ENCODE measurements around the gene PFAS. TPM values are rescaled to one million over a fixed set of nuclear protein-coding genes. Genes with fewer than 3 reads are reported as not detected.

Gene PFAS
- total RNA-seq, 1 donor from 2014 or later, result 34.3 TPM

DNA sequence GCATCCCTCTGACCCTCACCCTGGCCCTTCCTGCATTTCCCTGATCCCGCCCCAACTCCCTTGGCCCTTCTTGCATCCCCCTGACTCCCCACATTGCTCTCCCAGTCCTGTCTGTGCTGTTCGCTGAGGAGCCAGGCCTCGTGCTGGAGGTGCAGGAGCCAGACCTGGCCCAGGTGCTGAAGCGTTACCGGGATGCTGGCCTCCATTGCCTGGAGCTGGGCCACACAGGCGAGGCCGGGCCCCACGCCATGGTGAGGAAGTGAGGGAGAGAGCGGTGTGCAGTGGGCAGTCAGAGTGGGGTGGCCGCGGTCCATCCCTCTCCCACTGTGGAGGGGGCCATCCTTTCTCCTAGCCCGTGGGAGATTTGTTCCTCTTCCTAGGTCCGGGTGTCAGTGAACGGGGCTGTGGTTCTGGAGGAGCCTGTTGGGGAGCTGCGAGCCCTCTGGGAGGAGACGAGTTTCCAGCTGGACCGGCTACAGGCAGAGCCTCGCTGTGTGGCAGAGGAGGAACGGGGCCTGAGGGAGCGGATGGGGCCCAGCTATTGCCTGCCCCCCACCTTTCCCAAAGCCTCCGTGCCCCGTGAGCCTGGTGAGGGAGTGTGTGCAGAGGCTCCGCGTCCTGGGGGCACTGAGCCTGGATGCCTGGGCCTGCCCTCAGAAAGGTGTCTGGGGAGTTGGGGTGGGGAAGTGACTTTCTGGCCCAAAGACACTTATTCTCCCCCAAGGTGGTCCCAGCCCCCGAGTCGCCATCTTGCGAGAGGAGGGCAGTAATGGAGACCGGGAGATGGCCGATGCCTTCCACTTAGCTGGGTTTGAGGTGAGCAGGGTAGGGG, 17.8 kb downstream of the PFAS start:
- DNase-seq (ENCODE audit: extremely low read depth, low read depth, low spot score), result no peak

DNA sequence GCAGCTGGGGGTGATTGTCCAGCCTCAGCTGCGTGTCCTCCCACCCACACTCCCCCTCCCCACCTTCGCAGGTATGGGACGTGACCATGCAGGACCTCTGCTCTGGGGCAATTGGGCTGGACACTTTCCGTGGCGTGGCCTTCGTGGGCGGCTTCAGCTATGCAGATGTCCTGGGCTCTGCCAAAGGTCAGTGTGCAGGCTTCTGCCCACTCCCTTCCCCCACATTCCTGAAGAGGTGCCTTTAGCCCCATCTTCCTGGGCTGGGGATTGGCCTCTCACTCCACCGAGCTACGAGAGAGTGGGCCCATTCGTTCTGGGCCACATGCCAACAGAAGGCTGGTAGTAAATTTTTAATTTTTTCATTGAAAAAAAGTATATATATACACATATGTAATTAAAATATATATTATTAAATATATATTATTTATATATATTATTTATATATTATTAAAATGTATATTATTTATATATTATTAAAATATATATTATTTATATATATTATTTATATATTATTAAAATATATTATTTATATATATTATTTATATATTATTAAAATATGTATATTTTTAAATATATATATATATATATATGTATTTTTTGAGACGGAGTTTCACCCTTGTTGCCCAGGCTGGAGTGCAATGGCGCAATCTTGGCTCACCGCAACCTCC, 18.5 kb downstream of the PFAS start:
- DNase-seq (ENCODE audit: extremely low read depth, low read depth, low spot score), result no peak

DNA sequence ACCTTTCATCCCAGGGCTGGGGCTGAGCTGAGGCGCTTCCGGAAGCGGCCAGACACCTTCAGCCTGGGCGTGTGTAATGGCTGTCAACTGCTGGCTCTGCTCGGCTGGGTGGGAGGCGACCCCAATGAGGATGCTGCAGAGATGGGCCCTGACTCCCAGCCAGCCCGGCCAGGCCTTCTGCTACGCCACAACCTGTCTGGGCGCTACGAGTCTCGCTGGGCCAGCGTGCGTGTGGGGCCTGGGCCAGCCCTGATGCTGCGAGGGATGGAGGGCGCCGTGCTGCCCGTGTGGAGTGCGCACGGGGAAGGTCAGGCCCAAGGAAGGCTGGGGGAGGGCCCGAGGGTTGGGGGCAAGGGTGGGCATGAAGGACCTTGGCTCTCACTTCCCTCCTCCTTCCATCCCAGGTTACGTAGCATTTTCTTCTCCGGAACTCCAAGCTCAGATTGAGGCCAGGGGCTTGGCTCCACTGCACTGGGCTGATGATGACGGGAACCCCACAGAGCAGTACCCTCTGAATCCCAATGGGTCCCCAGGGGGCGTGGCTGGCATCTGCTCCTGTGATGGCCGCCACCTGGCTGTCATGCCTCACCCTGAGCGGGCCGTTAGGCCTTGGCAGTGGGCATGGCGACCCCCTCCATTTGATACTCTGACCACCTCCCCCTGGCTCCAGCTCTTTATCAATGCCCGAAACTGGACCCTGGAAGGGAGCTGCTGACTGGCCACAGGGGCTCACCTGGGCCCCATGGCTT, 19.6 kb downstream of the PFAS start:
- no peak for DNase-seq (ENCODE audit: extremely low read depth, low read depth, low spot score)

DNA sequence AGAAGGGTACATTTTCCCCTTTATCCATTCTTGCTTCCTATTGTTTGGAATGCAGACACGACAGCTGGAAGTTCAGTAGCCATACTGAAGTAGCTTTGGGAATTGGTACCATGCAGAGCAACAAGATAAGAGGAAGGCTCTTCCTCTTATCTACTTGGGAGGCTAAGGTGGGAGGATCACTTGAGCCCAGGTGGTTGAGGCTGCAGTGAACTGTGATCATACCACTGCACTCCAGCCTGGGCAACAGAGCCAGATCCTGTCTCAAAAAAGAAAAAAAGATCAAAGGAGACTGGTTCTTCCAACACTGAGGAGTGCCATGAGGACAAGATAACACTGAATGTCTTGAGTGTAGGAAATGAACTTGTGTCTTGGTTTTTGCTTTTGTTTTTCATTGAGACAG, 23.3 kb downstream of the PFAS start:
- DNase-seq (ENCODE audit: extremely low read depth, low read depth, low spot score), result no peak

DNA sequence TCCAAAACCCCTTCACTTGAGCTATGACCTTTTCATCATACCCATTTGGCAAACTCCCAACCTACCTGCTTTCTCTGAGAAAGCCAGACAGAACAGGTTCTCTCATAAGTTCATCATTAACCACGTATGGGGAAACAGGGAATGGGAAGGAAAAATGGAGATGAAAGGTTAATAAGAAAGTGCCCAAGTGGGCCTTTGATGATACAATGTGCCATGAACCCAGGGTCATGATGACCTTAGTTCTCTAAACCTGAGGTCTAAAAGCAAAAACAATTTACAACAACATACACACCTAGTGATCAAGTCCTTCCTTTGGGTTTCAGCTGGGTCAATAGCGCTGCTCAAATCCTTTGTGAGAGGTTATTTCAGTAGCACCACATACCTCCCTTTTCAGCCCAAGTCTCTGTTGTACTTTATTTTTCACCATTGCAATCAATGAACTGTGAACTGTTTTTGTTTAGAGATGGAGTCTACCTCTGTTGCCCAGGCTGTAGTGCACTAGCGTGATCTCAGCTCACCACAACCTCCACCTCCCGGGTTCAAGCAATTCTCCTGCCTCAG, 24.9 kb downstream of the PFAS start:
- DNase-seq (ENCODE audit: extremely low read depth, low read depth, low spot score), result no peak

DNA sequence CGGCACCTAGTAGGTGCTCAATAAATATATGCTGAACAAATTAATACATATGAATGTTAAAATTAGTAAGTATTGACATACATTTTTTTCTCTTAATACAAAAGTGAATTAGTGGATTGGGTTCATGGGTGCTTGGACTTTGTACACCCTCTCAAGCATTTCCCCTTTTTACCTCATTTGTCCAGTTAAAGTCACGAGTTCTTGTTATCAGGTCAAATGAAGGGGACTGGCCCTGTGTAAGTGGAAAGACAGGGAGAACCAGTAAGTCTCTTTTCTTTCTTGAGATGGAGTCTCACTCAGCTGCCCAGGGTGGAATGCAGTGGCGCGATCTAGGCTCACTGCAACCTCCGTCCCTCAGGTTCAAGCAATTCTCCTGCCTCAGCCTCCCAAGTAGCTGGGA, 25.7 kb downstream of the PFAS start:
- no peak for DNase-seq (ENCODE audit: extremely low read depth, low read depth, low spot score)

DNA sequence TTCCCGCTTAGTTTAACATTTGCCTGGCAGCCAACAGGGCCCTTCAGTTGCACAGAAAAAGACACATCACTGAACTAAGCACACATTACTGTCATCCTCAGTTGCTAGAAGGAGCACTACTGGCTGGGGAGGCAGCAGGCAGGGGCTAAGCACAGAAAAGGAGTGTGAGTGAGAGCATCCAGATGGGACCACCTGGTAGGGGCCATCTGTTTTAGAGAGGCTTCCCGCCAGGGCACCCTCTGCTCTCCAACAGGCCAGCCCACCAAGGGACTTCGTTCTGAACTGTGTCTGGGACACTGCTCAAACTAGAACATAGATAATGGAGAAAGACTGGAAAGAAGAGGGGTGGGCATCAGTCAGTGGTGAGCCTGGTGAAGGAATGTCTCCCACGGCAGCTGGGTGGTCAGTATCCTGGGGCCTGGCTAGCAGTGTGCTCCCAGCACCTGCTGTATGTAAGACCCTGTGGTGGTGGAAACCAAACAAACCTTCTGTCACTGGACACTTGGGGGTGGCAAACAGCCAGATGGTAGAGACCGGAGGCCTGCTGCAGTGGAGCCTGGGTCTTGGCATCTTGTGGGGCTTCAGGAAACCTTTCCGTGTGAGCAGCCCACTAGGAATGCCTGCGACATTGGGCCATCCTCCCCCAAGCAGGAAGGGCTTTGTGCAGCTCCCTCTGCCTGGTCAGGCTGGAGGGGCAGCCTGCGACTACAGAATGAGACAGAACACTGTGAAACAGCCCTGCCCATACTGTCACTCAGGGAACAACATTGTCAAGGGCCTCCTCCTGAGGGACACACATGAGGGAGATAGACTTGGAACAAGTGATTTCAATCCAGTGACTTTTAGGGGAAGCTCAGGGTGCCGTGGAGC, 26.6 kb downstream of the PFAS start:
- no peak for DNase-seq (ENCODE audit: extremely low read depth, low read depth, low spot score)

DNA sequence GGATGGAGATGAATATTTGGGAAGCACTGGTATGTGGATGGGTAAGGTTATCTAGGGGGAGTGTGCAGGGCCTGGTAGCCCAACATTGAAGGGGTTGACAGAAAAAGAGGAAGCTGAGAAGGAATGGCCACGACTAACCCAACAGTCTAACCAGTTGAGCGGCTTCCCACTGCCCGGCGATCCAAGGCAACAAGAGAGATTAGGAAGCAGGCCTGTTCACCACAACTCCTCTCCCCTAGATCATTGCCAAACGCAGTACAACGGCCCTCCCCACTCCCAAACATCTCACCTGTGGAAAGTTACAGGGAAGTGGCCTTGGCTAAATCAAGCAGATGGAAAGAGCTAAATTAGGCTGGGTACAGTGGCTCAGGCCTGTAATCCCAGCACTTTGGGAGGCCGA, 28.2 kb downstream of the PFAS start:
- no peak for DNase-seq (ENCODE audit: extremely low read depth, low read depth, low spot score)

DNA sequence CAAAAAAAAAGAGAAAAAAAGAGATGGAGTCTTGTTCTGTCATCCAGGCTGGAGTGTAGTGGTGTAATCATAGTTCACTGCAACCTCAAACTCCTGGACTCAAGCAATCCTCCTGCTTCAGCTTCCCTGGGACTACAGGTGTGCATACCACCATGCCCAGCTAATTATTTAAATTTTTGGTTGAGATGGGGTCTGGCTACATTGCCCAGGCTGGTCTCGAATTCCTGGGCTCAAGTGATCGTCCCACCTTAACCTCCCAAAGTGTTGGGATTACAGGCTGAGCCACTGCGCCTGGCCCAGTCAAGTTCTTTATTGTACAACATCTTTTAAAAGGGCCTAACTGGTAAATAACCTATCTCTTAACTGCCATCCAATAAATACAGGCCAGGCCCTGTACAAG, 33.3 kb downstream of the PFAS start:
- DNase-seq (ENCODE audit: extremely low read depth, low read depth, low spot score), result no peak

DNA sequence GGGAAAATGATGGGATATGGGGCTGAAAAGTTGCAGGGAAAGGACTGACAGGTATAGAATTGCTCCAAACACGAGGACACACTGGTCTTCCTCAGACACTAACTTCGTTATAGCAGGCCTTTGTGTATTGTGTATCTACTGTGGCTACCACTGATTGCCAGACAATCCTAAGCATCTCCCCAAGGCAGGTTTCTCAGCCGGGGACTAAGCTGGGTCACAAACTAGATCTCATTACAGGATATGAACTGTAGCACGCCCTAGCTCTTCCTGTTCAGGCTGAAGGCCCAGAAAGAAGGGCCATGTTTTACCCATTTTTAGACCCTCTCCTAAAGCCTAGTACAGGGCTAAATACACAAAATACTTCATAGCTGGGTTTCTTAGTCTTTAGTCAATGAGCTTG, 34.3 kb downstream of the PFAS start:
- DNase-seq (ENCODE audit: extremely low read depth, low read depth, low spot score), result no peak

DNA sequence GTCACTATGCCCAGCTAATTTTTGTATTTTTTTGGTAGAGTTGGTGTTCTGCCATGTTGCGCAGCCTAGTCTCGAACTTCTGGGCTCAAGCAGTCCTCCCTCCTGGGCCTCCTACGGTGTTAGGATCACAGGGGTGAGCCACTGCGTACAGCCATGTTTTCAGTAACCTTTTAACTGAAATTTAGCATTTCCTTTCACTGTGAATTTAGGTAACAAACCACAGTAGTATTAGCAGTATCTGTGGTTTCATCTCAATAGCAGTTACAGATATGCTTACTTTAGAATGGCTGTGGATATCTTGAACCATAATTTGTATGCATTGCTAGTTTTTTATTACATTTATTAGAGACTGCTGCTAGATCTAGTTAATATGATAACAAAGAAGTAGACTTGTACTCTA, 35.0 kb downstream of the PFAS start:
- DNase-seq (ENCODE audit: extremely low read depth, low read depth, low spot score), result no peak

DNA sequence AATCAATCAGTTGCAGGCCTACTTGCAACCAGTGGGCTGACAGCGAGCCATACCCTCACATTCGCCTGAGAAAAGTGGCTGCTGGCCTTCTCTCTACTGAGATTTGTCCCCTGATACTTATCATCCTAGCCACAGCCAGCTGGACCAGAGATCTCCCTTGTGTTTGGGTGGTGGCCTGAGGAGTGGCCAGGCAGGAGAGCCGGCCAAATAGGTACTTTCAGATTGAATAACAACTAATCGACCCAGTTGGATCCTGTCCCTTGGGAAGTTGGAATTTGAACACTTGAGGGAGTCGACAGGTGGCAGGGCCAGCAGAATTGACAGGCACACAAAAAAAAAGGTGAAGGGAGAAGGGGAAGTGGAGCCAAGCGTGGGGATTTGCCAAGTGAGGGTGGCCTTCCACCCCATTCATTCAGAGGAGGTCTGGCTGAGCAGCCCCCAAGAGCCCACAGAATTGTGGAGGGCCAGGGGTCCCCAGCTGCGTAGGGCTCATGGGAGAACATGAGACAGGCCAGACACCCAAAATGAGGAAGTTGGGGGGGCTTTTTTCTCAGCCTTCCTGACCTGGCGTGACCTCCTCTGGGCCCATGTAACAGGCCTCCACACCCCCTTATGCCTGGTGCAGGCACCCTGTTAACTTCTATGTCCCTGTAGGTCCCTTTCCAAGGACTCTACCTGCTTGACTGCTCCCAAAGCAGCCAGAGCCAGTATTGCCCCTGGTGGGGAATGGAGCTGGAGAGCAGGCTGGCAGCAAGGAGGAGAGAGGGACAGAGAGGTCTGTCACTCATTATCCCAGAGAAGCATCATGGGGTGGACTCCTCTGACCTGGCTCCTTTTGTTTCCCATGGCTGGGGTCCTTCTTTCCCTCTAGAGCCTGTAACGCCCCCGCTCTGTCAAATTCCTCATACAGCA, 36.4 kb downstream of the PFAS start:
- no peak for DNase-seq (ENCODE audit: extremely low read depth, low read depth, low spot score)

DNA sequence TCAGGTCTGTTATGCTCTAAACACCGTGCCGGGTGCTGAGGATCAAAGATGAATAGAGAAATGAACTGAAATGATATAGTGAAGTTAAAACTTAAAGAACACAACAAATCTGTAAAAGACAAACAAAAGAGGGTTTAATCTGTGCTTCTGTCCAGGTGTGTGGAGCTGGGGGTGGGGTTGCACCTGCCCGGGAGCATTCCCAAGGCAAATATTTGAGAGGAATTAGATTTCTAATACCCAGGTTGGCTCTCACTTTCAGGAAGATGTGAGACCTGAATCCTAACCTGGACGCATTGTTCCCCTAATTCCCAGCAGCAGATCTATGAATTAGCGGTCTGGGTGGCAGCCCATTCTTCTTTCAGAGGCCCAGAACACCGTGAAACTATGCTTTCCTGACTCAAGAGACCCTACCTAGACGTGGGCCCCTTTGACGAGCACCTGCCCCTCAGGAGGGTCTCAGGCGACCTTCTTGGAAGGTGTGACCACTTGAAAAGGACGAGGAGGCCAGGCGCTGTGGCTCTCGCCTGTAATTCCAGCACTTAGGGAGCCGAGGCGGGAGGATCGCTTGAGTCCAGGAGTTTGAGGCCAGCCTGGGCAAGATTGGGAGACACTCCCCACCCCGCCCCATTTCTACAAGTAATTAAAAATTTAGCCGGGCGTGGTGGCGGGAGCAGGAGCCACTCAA, 38.7 kb downstream of the PFAS start:
- DNase-seq (ENCODE audit: extremely low read depth, low read depth, low spot score), result no peak

DNA sequence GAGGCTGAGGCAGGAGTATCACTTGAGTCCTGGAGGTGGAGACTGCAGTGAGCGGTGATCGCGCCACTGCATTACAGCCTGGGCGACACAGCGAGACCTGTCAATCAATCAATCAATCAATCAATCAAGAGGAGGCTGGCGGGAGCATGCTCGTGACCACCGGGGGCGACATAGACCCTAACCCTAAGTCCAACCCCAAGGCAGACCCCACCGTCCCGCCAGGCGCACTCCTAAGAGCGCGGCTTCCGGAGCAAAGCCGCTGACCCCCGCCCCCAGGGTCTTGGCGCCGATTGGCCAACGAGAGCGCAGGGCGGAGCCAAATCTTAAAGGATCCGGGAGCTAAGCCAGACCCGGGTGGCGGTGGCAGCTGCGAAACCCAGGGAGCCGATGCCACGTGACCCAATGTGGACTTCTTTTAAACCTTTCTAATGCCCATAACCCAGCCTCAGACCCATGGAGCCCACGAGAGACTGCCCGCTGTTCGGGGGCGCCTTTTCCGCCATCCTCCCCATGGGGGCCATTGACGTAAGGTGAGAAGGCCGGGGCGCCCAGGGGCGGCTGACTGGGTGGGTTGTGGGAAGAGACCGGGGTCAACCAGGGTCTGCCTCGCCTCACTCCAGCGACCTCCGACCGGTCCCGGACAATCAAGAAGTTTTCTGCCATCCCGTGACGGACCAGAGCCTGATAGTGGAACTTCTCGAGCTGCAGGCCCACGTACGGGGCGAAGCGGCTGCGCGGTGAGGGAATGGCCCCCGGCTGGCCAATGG, 39.4 kb downstream of the PFAS start, which contains the start of gene RANGRF:
Gene RANGRF (plus strand): TSS at position 335 of the 767 bp plus-strand sequence. CDS start 119 bp downstream, at position 454.
- no peak for DNase-seq (ENCODE audit: extremely low read depth, low read depth, low spot score)

DNA sequence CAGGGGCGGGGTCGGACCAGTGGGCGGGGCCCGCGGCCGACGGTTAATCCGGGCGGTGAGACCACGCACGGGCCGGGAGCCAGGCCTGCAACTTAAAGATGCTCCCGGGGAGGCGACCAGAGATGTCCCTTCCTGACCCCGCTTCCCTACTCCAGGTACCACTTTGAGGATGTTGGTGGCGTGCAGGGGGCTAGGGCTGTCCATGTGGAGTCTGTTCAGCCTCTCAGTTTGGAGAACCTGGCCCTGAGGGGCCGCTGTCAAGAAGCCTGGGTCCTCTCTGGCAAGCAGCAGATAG, 40.0 kb downstream of the PFAS start:
- DNase-seq (ENCODE audit: extremely low read depth, low read depth, low spot score), result no peak

DNA sequence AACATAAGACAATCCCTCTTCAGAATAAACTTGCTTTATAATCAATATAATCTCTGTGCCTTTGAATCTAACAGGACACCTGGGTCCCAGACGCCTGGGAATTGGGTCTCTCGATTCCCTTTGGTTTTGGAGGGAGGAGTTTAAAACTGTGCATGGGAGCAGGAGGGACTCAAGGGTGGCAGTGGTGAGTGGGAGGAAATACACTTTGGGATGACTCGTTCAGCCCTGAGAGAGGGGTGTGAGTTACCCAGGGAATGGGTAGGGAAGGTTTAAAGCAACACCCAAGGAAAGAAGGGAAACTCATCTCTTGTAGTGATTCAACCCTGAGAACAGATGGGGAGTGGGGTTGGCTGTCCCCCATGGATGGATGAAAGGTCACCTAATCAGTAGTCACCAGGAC, 41.0 kb downstream of the PFAS start:
- no peak for DNase-seq (ENCODE audit: extremely low read depth, low read depth, low spot score)

DNA sequence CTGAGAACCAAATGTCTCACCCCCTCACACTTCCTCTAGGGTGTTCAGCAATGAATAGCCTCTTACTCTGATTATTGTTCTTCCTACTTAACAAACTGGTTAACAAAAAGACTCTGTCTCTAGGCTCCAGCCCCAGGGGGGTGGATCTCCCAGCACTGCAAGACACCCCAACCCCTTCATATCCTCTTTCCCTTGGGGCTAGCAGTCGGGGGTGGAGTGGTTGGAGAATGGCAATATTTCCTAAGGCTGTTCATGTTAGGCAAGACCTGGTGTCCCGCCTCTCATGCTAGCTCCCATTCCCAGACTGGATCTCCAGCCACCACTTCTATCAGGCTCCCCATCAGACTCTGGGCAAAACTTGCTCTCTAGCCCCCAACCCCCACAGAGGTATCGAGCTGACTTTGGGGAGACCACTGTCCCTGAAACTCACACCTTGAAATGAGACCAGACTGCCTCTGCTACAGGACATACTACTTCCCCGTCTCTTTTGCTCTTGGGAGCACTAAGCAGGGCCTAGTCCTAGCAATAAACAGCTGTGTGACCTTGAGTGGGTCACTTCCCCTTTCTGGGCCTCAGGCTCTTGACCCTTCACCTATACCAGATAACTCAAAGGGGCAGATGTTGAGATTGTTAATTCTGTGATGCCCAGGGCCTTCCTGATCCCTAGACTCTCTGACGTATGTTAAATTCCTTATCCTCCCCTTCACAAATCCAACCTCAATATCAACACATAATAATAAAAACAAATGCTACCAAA, 43.7 kb downstream of the PFAS start:
- DNase-seq (ENCODE audit: extremely low read depth, low read depth, low spot score), result no peak

Measured in glomerular endothelial cell (primary cell).